GM12878 (cell line): Measurements from ENCODE around the gene EPHB1. TPM values are rescaled to one million over a fixed set of nuclear protein-coding genes. Genes with fewer than 3 reads are reported as not detected.

Experiments
- ATAC-seq: fragments of 200-7000 bp; cut with Tn5 transposase; 3 replicates; pipeline ENCODE4 v1.9.1; 2020; ENCODE audit warnings: mild to moderate bottlenecking, moderate library complexity
- BruUV-seq: library from RNA; stranded (reverse); fragments of 400-500 nt; replicated peaks from 2 replicates; lab custom pipeline; 2021; lab: Mats Ljungman, UMichigan
- CTCF ChIA-PET: fragments of 300-600 bp; sonication (Branson Sonifier 250); formaldehyde crosslinking; extraction: SDS; loops from one replicate; lab custom pipeline; 2021; ENCODE audit warnings: inconsistent platforms; lab: Yijun Ruan, JAX
- POLR2A ChIA-PET: fragments of 350-600 bp; formaldehyde crosslinking; extraction: SDS; loops from one replicate; lab custom pipeline; 2021; ENCODE audit warnings: inconsistent platforms; lab: Charles Lee
- RAD21 ChIA-PET: fragments of 300-600 bp; sonication (Branson Sonifier 250); formaldehyde crosslinking; loops from one replicate; lab custom pipeline; 2023; ENCODE audit warnings: antibody characterized with exemption; ENCODE audit not compliant: unreplicated experiment; lab: Charles Lee
- SMC1A ChIA-PET: fragments of 300-600 bp; sonication (Branson Sonifier 250); formaldehyde crosslinking; loops from one replicate; lab custom pipeline; 2023; ENCODE audit not compliant: unreplicated experiment, uncharacterized antibody; lab: Charles Lee
- DNase-seq: peaks from one replicate; pipeline ENCODE4 v3.0.0-alpha.2; 2011; ENCODE audit warnings: low read depth, low spot score
- FAIRE-seq: peaks from 3 replicates; lab custom pipeline; 2011; peaks lifted over from hg19 to GRCh38; lab: Jason Lieb, UNC
- H2AFZ ChIP-seq: 2 replicates; pipeline ENCODE4 v1.6.0; 2011; ENCODE audit warnings: low read depth, low read length, control low read depth; ENCODE audit not compliant: control insufficient read depth
- H3K27ac ChIP-seq: 2 replicates; pipeline ENCODE4 v1.5.1; 2011; ENCODE audit warnings: control low read depth; ENCODE audit not compliant: control insufficient read depth, insufficient read depth
- H3K27me3 ChIP-seq, 2 experiments: replicated peaks in 1 of 2; 2 replicates each; pipeline versions ENCODE4 v1.6.0 to v1.6.1; 2011; ENCODE audit warnings: low read length in 1 of 2; ENCODE audit not compliant: control insufficient read depth in 2 of 2, insufficient read depth in 2 of 2
- H3K36me3 ChIP-seq, 2 experiments: 2 replicates each; pipeline ENCODE4 v1.5.1; 2011; ENCODE audit warnings: low read length in 1 of 2; ENCODE audit not compliant: control insufficient read depth in 2 of 2, insufficient read depth in 2 of 2
- H3K4me1 ChIP-seq: 2 replicates; pipeline ENCODE4 v1.6.1; 2011; ENCODE audit warnings: mild to moderate bottlenecking, low read length, moderate library complexity, mixed read lengths; ENCODE audit not compliant: control insufficient read depth, insufficient read depth
- H3K4me2 ChIP-seq: 2 replicates; pipeline ENCODE4 v1.6.0; 2011; ENCODE audit warnings: control low read depth; ENCODE audit not compliant: control insufficient read depth, insufficient read depth
- H3K4me3 ChIP-seq: fragments of 200-600 bp; sonication (generic); 2 replicates; pipeline ENCODE4 v1.5.1; 2016
- H3K79me2 ChIP-seq: 2 replicates; pipeline ENCODE4 v1.6.0; 2011; ENCODE audit warnings: low read length; ENCODE audit not compliant: control insufficient read depth, insufficient read depth
- H3K9ac ChIP-seq: 2 replicates; pipeline ENCODE4 v1.8.0; 2011; ENCODE audit warnings: low read length, control low read depth, mixed read lengths; ENCODE audit not compliant: control insufficient read depth, insufficient read depth
- H3K9me3 ChIP-seq: replicated peaks from 3 replicates; pipeline ENCODE4 v1.5.1; 2011; ENCODE audit warnings: mild to moderate bottlenecking, low read length; ENCODE audit not compliant: control insufficient read depth, insufficient read depth
- H4K20me1 ChIP-seq: 2 replicates; pipeline ENCODE4 v1.6.0; 2011; ENCODE audit not compliant: control insufficient read depth, insufficient read depth
- CBX3 ChIP-seq: fragments of 200-600 bp; sonication (generic); IDR thresholded peaks from 2 replicates; pipeline ENCODE4 v1.6.1; 2016; ENCODE audit warnings: low read depth, borderline replicate concordance
- CHD1 ChIP-seq: IDR thresholded peaks from 2 replicates; pipeline ENCODE4 v1.6.1; 2012; ENCODE audit warnings: low read depth, low read length, improper control_type of control experiment
- DPF2 ChIP-seq: fragments of 450-650 bp; IDR thresholded peaks from 2 replicates; pipeline ENCODE4 v1.6.1; 2017; ENCODE audit warnings: mild to moderate bottlenecking
- HCFC1 ChIP-seq: fragments of 150-350 bp; IDR thresholded peaks from 2 replicates; pipeline ENCODE4 v1.6.1; 2014; ENCODE audit warnings: low read length
- IRF5 ChIP-seq: fragments of 450-650 bp; IDR thresholded peaks from 2 replicates; pipeline ENCODE4 v1.6.1; 2017; ENCODE audit warnings: borderline replicate concordance
- MTA2 ChIP-seq: fragments of 450-650 bp; IDR thresholded peaks from 2 replicates; pipeline ENCODE4 v1.6.1; 2016; ENCODE audit warnings: low read depth, mild to moderate bottlenecking, moderate library complexity
- NFIC ChIP-seq: IDR thresholded peaks from 2 replicates; pipeline ENCODE4 v1.6.1; 2012; ENCODE audit warnings: low read depth, mild to moderate bottlenecking, inconsistent platforms, low read length, moderate library complexity
- NFYA ChIP-seq: IDR thresholded peaks from 2 replicates; pipeline ENCODE4 v1.6.1; 2011; ENCODE audit warnings: low read depth, mild to moderate bottlenecking, low read length, improper control_type of control experiment, borderline replicate concordance
- PRDM15 ChIP-seq: fragments of 450-650 bp; formaldehyde crosslinking; IDR thresholded peaks from 2 replicates; pipeline ENCODE4 v1.4.0; 2020; ENCODE audit warnings: mild to moderate bottlenecking, moderate library complexity
- RELA ChIP-seq: fragments of 450-650 bp; IDR thresholded peaks from 2 replicates; pipeline ENCODE4 v1.8.0; 2014; ENCODE audit warnings: borderline replicate concordance; ENCODE audit not compliant: partially characterized antibody
- SMARCA5 ChIP-seq: fragments of 450-650 bp; IDR thresholded peaks from 2 replicates; pipeline ENCODE4 v1.6.1; 2017; ENCODE audit warnings: mild to moderate bottlenecking
- SREBF2 ChIP-seq: IDR thresholded peaks from 2 replicates; pipeline ENCODE4 v1.6.1; 2012; ENCODE audit warnings: mild to moderate bottlenecking, low read length
- WRNIP1 ChIP-seq: IDR thresholded peaks from 2 replicates; pipeline ENCODE4 v1.6.1; 2011; ENCODE audit warnings: low read depth, low read length, improper control_type of control experiment, borderline replicate concordance
- WGBS: methylation state at CpG from one replicate; pipeline ENCODE4 v1.1.6; 2016; ENCODE audit warnings: low lambda C conversion rate; ENCODE audit not compliant: insufficient replicate concordance, insufficient coverage; ENCODE audit errors: missing lambda C conversion rate; 5-methylcytosine and 5-hydroxymethylcytosine counted together
- in situ Hi-C: fragments of 300-500 bp; cut with MboI; formaldehyde crosslinking; loops from 9 replicates; pipeline ENCODE4 v1.14.3; 2018; ENCODE audit warnings: mixed read lengths
- intact Hi-C: fragments of 100-400 bp; cut with micrococcal nuclease; formaldehyde crosslinking; loops from one replicate; pipeline ENCODE4 v1.14.2; 2022; ENCODE audit not compliant: unreplicated experiment
- polyA plus RNA-seq, 11 experiments: library from polyadenylated mRNA; depleted of rRNA in 4 of 11; unstranded in 6 of 11; stranded (reverse) in 5 of 11; fragments of >200 nt; fragmentation: Nextera tagmentation in 4 of 11; fragmentation: Illumina TruSeq in 1 of 11; extraction: Ambion mirVana in 4 of 11; extraction: Trizol in 1 of 11; gene quantifications; 1 replicate in 1 of 11; 2 replicates in 10 of 11; pipeline versions ENCODE4 v1.2.1 to v1.2.3, GENCODE V29; 2011 to 2016; ENCODE audit warnings: inconsistent platforms in 2 of 11, missing spikeins in 2 of 11, low read depth in 1 of 11
- total RNA-seq, 4 experiments: library from RNA; depleted of rRNA in 3 of 4; stranded (reverse); fragments of >200 nt in 3 of 4; fragmentation: Illumina TruSeq in 1 of 4; extraction: Trizol in 1 of 4; gene quantifications; 2 replicates each; pipeline versions ENCODE4 v1.2.1 to v1.2.3, GENCODE V29; 2013 to 2021
- TF ChIP-seq, protein P1 (sequence below): fragments of 450-650 bp; formaldehyde crosslinking; IDR thresholded peaks from 2 replicates; pipeline ENCODE4 v1.4.0; 2022; ENCODE audit warnings: mild to moderate bottlenecking, moderate library complexity

EPHB1 gene
- total and polyA plus RNA-seq, 10 of the 15 experiments (the other 5 are each of a cell fraction or from before 2014, with no cell fraction given): 0.33 to 23.8 (median 1.2) TPM

- peak overlapping the region; percentile 27; the same call in 1 of the 2 replicates for H3K4me3 ChIP-seq
- H3K9ac ChIP-seq: peak overlapping the region; percentile 59
- no peaks in the 10 kb centered on the region; the same call in 1 of the 2 replicates for H4K20me1 ChIP-seq
- H3K4me1 ChIP-seq: peaks cover 39% of the 10 kb centered on the region
- no peaks in the 10 kb centered on the region for H3K27me3 ChIP-seq
- CTCF ChIA-PET: interaction anchor here (0.7 to 5.3 kb wide), 23 partner anchors 9 to 410 kb away, joined by 3 to 58 read pairs (median 4); partner anchors contain the start of gene EPHB1
- 4% methylated on average over 6 of the region's 6 CpGs for WGBS
- no peaks in the 10 kb centered on the region for H3K9me3 ChIP-seq
- H3K79me2 ChIP-seq: peaks cover 30% of the 10 kb centered on the region
- in situ Hi-C loops: no loop called here
- no TSS peak for BruUV-seq
- H3K27ac ChIP-seq: peak overlapping the region; percentile 79
- RAD21 ChIA-PET: interaction anchor here (0.7 to 6.9 kb wide), 44 partner anchors 8 to 600 kb away, joined by 3 to 111 read pairs (median 4); partner anchors contain the start of gene EPHB1
- ATAC-seq (peak; percentile 94), FAIRE-seq (peak; percentile 88), DNase-seq (peak; percentile 97)
- POLR2A ChIA-PET: interaction anchor here (0.9 to 2.4 kb wide), 15 partner anchors 9 to 120 kb away, joined by 3 to 11 read pairs (median 4); partner anchors contain the start of gene EPHB1
- peaks cover 0 to 4% of the 10 kb centered on the region in 2 experiments; a peak in 2 of 4 replicates for H3K36me3 ChIP-seq
- peak overlapping the region; percentile 86 for H3K4me2 ChIP-seq
- no peak overlapping the region for H2AFZ ChIP-seq
- SMC1A ChIA-PET: interaction anchor here (0.7 to 6.7 kb wide), 40 partner anchors 9 to 406 kb away, joined by 3 to 110 read pairs (median 5); partner anchors contain the start of gene EPHB1
- intact Hi-C loops: loop anchor here (1.0 to 5.0 kb wide), 4 partner anchors 18 to 109 kb away; partner anchors contain the start of gene EPHB1
- TF ChIP-seq SMARCA5 (no peak), WRNIP1 (no peak), RELA (peak; percentile 72), MTA2 (peak; percentile 99), IRF5 (no peak; the same call in 1 of the 2 replicates), NFYA (no peak), DPF2 (peak; percentile 98), HCFC1 (no peak), SREBF2 (no peak), PRDM15 (CRISPR knock-in tag) (no peak), CBX3 (no peak), CHD1 (no peak), NFIC (peak; percentile 88)
- TF ChIP-seq, protein P1, sequence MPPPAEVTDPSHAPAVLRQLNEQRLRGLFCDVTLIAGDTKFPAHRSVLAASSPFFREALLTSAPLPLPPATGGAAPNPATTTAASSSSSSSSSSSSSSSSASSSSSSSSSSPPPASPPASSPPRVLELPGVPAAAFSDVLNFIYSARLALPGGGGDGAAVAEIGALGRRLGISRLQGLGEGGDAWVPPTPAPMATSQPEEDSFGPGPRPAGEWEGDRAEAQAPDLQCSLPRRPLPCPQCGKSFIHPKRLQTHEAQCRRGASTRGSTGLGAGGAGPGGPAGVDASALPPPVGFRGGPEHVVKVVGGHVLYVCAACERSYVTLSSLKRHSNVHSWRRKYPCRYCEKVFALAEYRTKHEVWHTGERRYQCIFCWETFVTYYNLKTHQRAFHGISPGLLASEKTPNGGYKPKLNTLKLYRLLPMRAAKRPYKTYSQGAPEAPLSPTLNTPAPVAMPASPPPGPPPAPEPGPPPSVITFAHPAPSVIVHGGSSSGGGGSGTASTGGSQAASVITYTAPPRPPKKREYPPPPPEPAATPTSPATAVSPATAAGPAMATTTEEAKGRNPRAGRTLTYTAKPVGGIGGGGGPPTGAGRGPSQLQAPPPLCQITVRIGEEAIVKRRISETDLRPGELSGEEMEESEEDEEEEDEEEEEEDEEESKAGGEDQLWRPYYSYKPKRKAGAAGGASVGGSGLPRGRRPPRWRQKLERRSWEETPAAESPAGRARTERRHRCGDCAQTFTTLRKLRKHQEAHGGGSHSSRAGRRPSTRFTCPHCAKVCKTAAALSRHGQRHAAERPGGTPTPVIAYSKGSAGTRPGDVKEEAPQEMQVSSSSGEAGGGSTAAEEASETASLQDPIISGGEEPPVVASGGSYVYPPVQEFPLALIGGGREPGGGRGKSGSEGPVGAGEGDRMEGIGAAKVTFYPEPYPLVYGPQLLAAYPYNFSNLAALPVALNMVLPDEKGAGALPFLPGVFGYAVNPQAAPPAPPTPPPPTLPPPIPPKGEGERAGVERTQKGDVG (CRISPR knock-in tag): no peak
Measured at GRCh38 chr3:134904241-134904771, 109.2 kb downstream of the EPHB1 start.
